ENCODE measurements around the gene ADORA1. TPM values are rescaled to one million over a fixed set of nuclear protein-coding genes. Genes with fewer than 3 reads are reported as not detected.

The ADORA1 gene
- total RNA-seq, 5 donors from 2014 or later (not counting 1 experiment from before 2014, with no cell fraction given) = not detected

GRCh38 chr1:203131548-203132200 lies 4.1 kb downstream of the ADORA1 start:
- DNase-seq = no peak
- H3K36me3 ChIP-seq (ENCODE audit: control insufficient read depth in 2 of 2, extremely low read depth in 1 of 2, insufficient read depth in 1 of 2, low read length in 1 of 2) = no peaks in the 10 kb centered on the region
- WGBS (ENCODE audit: insufficient coverage) = 84% methylated on average over 7 of the region's 9 CpGs
- H3K4me1 ChIP-seq (ENCODE audit: control insufficient read depth in 1 of 2, extremely low read depth in 1 of 2, insufficient read depth in 2 of 2, low read length in 2 of 2) = peaks cover 0 to 15% of the 10 kb centered on the region in 2 experiments
- no peak for ATAC-seq (replicated peaks in 1 of 4)
- Mint-ChIP-seq H3K9me3 (no peaks in the 10 kb centered on the region), H3K4me3 (no peak overlapping the region), H3K4me1 (peaks cover 14 to 20% (median 15%) of the 10 kb centered on the region in 3 donors), H3K27me3 (peaks cover 26 to 41% of the 10 kb centered on the region in 2 donors), H3K27ac (no peak overlapping the region), H3K36me3 (no peaks in the 10 kb centered on the region)
- H3K4me3 ChIP-seq (ENCODE audit: control insufficient read depth in 1 of 2, extremely low read depth in 1 of 2, low read length in 1 of 2) = no peak overlapping the region
- peaks cover 0 to 68% of the 10 kb centered on the region in 2 experiments for H3K27me3 ChIP-seq (replicated peaks in 1 of 2; ENCODE audit: control insufficient read depth in 2 of 2, extremely low read depth in 1 of 2, insufficient read depth in 2 of 2, low read length in 1 of 2)
- POLR2A ChIA-PET = no interaction called here
- CTCF ChIA-PET = no interaction called here
- no peak overlapping the region for H3K27ac ChIP-seq (ENCODE audit: low read length)
- H3K9me3 ChIP-seq = no peaks in the 10 kb centered on the region

DNA sequence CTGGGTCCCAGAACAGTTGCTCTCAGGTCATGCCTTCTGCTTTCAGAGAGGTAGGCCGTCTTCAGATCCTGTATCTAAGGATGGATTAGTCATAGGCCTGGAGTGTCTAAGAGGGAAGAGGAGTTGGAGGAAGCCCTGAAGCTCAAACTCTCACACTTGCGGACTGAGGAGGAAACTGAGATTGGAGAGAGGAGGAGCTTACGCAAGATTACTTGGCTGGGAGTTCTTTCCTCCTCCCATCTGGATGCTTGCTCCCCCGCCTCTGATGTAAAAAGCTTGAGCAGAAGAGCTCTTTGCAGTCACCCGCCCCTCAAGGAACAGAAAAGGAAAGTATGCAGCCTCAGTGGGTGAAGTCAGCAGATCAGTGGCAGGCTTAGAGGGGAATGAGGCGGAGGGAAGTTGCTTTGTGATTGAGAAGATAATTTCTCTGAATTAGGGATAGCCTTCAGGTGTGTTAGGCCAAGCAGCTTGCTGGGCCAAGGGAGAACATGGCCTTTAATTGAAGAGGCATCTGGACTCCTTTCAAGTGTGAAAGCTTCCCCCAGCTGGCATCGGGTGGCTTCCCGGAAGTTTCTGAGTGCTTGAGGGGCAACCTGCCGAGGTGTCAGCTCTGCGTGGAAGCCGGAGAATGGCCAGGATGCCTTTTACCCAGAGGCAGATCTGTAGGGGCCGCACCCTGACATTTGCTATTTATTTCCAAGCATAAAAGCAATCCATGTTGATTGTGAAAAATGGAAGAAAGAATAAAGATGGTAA lies 6.6 kb downstream of the ADORA1 start:
- no peak overlapping the region for H3K27ac ChIP-seq (ENCODE audit: low read length)
- H3K27me3 Mint-ChIP-seq = peaks cover 13 to 22% of the 10 kb centered on the region in 2 donors
- H3K9me3 Mint-ChIP-seq = no peaks in the 10 kb centered on the region
- ChIA-PET CTCF (no interaction called here), POLR2A (no interaction called here)
- no peaks in the 10 kb centered on the region for H3K36me3 ChIP-seq (ENCODE audit: control insufficient read depth in 2 of 2, extremely low read depth in 1 of 2, insufficient read depth in 1 of 2, low read length in 1 of 2)
- no peak overlapping the region for H3K4me3 Mint-ChIP-seq
- ATAC-seq (replicated peaks in 1 of 4) (no peak), DNase-seq (no peak)
- peaks cover 0 to 5% of the 10 kb centered on the region in 2 experiments for H3K4me1 ChIP-seq (ENCODE audit: control insufficient read depth in 1 of 2, extremely low read depth in 1 of 2, insufficient read depth in 2 of 2, low read length in 2 of 2)
- no peak overlapping the region for H3K4me3 ChIP-seq (ENCODE audit: control insufficient read depth in 1 of 2, extremely low read depth in 1 of 2, low read length in 1 of 2)
- H3K36me3 Mint-ChIP-seq = no peaks in the 10 kb centered on the region
- H3K27me3 ChIP-seq (replicated peaks in 1 of 2; ENCODE audit: control insufficient read depth in 2 of 2, extremely low read depth in 1 of 2, insufficient read depth in 2 of 2, low read length in 1 of 2) = peaks cover 0 to 45% of the 10 kb centered on the region in 2 experiments
- WGBS (ENCODE audit: insufficient coverage) = 86% methylated on average over 4 of the region's 12 CpGs
- no peak overlapping the region for H3K27ac Mint-ChIP-seq
- H3K4me1 Mint-ChIP-seq = peaks cover 5 to 6% (median 6%) of the 10 kb centered on the region in 3 donors
- no peaks in the 10 kb centered on the region for H3K9me3 ChIP-seq

DNA sequence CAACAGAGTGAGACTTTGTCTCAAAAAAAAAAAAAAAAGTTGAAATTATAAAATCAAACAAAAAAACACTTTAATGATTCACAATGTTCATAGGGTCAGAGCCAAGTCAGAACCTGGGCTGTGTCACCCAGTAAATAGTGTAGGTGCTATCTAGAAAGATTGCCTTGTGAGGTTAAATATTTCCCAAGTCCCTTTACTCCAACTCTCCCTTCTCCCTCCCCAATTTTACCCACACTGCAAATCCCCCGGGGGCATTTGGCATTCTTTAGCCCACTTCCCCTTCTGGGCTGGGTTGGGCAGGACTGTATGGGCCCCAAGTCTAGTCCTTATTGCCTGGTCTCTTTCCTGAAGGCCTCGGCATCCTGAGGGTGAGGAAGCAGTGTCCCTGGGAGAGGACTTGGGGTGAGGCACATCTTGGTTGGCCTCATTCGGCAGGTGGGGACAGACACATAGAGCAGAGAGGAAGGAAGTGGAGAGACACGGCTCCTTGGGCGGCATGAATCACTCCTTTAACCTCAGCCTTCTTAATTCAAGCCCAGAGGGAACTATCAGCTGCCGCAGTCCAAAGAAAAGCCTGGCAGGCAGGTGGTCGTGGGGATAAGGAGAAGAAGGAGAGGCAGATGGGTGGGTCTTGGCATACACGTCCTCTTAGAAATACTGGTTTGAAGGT lies 8.2 kb downstream of the ADORA1 start:
- Mint-ChIP-seq H3K4me1 (peaks cover 5 to 6% (median 6%) of the 10 kb centered on the region in 3 donors), H3K27ac (no peak overlapping the region), H3K9me3 (no peaks in the 10 kb centered on the region), H3K27me3 (peaks cover 10 to 12% of the 10 kb centered on the region in 2 donors), H3K36me3 (no peaks in the 10 kb centered on the region), H3K4me3 (no peak overlapping the region)
- 14% methylated on average over 2 of the region's 8 CpGs for WGBS (ENCODE audit: insufficient coverage)
- Histone ChIP-seq H3K4me1 (ENCODE audit: control insufficient read depth in 1 of 2, extremely low read depth in 1 of 2, insufficient read depth in 2 of 2, low read length in 2 of 2) (peaks cover 0 to 5% of the 10 kb centered on the region in 2 experiments), H3K4me3 (ENCODE audit: control insufficient read depth in 1 of 2, extremely low read depth in 1 of 2, low read length in 1 of 2) (no peak overlapping the region), H3K27ac (ENCODE audit: low read length) (no peak overlapping the region), H3K27me3 (replicated peaks in 1 of 2; ENCODE audit: control insufficient read depth in 2 of 2, extremely low read depth in 1 of 2, insufficient read depth in 2 of 2, low read length in 1 of 2) (peaks cover 0 to 44% of the 10 kb centered on the region in 2 experiments), H3K9me3 (no peaks in the 10 kb centered on the region), H3K36me3 (ENCODE audit: control insufficient read depth in 2 of 2, extremely low read depth in 1 of 2, insufficient read depth in 1 of 2, low read length in 1 of 2) (no peaks in the 10 kb centered on the region)
- POLR2A ChIA-PET = no interaction called here
- peak in 1 of 4 experiments; percentile 26 for ATAC-seq (replicated peaks in 1 of 4)
- CTCF ChIA-PET = no interaction called here
- DNase-seq = no peak

GRCh38 chr1:203136409-203137042 lies 9.0 kb downstream of the ADORA1 start:
- peaks cover 5 to 6% (median 6%) of the 10 kb centered on the region in 3 donors for H3K4me1 Mint-ChIP-seq
- Histone ChIP-seq H3K4me1 (ENCODE audit: control insufficient read depth in 1 of 2, extremely low read depth in 1 of 2, insufficient read depth in 2 of 2, low read length in 2 of 2) (peaks cover 0 to 5% of the 10 kb centered on the region in 2 experiments), H3K27ac (ENCODE audit: low read length) (no peak overlapping the region), H3K4me3 (ENCODE audit: control insufficient read depth in 1 of 2, extremely low read depth in 1 of 2, low read length in 1 of 2) (no peak overlapping the region), H3K9me3 (no peaks in the 10 kb centered on the region), H3K36me3 (ENCODE audit: control insufficient read depth in 2 of 2, extremely low read depth in 1 of 2, insufficient read depth in 1 of 2, low read length in 1 of 2) (no peaks in the 10 kb centered on the region), H3K27me3 (replicated peaks in 1 of 2; ENCODE audit: control insufficient read depth in 2 of 2, extremely low read depth in 1 of 2, insufficient read depth in 2 of 2, low read length in 1 of 2) (peaks cover 0 to 46% of the 10 kb centered on the region in 2 experiments)
- H3K9me3 Mint-ChIP-seq = no peaks in the 10 kb centered on the region
- H3K27ac Mint-ChIP-seq = no peak overlapping the region
- peaks cover 9 to 12% of the 10 kb centered on the region in 2 donors for H3K27me3 Mint-ChIP-seq
- no CpG with 5 or more reads among the region's 1 CpG for WGBS (ENCODE audit: insufficient coverage)
- no peak overlapping the region for H3K4me3 Mint-ChIP-seq
- no peak for DNase-seq
- no peaks in the 10 kb centered on the region for H3K36me3 Mint-ChIP-seq
- CTCF ChIA-PET = no interaction called here
- POLR2A ChIA-PET = no interaction called here
- no peak for ATAC-seq (replicated peaks in 1 of 4)

DNA sequence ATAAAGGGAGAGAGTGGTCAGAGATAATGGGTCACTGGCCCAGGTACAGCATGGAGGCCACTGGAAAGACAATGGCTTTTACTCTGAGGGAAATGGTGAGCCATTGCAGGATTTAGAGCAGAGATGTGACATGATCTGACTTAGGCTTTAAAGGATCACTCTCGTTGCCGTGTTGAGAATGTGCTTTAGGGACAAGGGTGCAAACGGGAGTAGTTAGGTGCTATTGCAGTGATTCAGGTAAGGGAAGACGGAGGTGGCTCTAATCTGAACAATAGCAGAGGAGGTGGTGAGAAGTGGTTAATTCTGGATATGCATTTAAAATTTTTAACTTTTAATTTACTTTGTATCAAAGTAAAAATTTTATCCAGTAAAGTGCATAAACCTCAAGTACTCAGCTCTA lies 9.8 kb downstream of the ADORA1 start:
- Histone ChIP-seq H3K9me3 (no peaks in the 10 kb centered on the region), H3K36me3 (ENCODE audit: control insufficient read depth in 2 of 2, extremely low read depth in 1 of 2, insufficient read depth in 1 of 2, low read length in 1 of 2) (no peaks in the 10 kb centered on the region), H3K27me3 (replicated peaks in 1 of 2; ENCODE audit: control insufficient read depth in 2 of 2, extremely low read depth in 1 of 2, insufficient read depth in 2 of 2, low read length in 1 of 2) (peaks cover 0 to 40% of the 10 kb centered on the region in 2 experiments), H3K4me3 (ENCODE audit: control insufficient read depth in 1 of 2, extremely low read depth in 1 of 2, low read length in 1 of 2) (no peak overlapping the region), H3K27ac (ENCODE audit: low read length) (no peak overlapping the region), H3K4me1 (ENCODE audit: control insufficient read depth in 1 of 2, extremely low read depth in 1 of 2, insufficient read depth in 2 of 2, low read length in 2 of 2) (peaks cover 0 to 5% of the 10 kb centered on the region in 2 experiments)
- WGBS (ENCODE audit: insufficient coverage) = 83% methylated on average over 3 of the region's 4 CpGs
- ATAC-seq (replicated peaks in 1 of 4) (no peak), DNase-seq (no peak)
- H3K4me1 Mint-ChIP-seq = peaks cover 5 to 6% (median 6%) of the 10 kb centered on the region in 3 donors
- no peaks in the 10 kb centered on the region for H3K36me3 Mint-ChIP-seq
- no peaks in the 10 kb centered on the region for H3K9me3 Mint-ChIP-seq
- H3K4me3 Mint-ChIP-seq = no peak overlapping the region
- H3K27ac Mint-ChIP-seq = no peak overlapping the region
- peaks cover 7 to 10% of the 10 kb centered on the region in 2 donors for H3K27me3 Mint-ChIP-seq
- ChIA-PET POLR2A (no interaction called here), CTCF (no interaction called here)

- H3K4me3 Mint-ChIP-seq = no peak overlapping the region
- no peak overlapping the region for H3K27ac Mint-ChIP-seq
- H3K27me3 Mint-ChIP-seq = peaks cover 7 to 10% of the 10 kb centered on the region in 2 donors
- Histone ChIP-seq H3K27me3 (replicated peaks in 1 of 2; ENCODE audit: control insufficient read depth in 2 of 2, extremely low read depth in 1 of 2, insufficient read depth in 2 of 2, low read length in 1 of 2) (peaks cover 0 to 40% of the 10 kb centered on the region in 2 experiments), H3K4me3 (ENCODE audit: control insufficient read depth in 1 of 2, extremely low read depth in 1 of 2, low read length in 1 of 2) (no peak overlapping the region), H3K36me3 (ENCODE audit: control insufficient read depth in 2 of 2, extremely low read depth in 1 of 2, insufficient read depth in 1 of 2, low read length in 1 of 2) (no peaks in the 10 kb centered on the region), H3K4me1 (ENCODE audit: control insufficient read depth in 1 of 2, extremely low read depth in 1 of 2, insufficient read depth in 2 of 2, low read length in 2 of 2) (peaks cover 0 to 5% of the 10 kb centered on the region in 2 experiments), H3K9me3 (no peaks in the 10 kb centered on the region), H3K27ac (ENCODE audit: low read length) (no peak overlapping the region)
- ATAC-seq (replicated peaks in 1 of 4) (no peak), DNase-seq (no peak)
- H3K4me1 Mint-ChIP-seq = peaks cover 5 to 6% (median 6%) of the 10 kb centered on the region in 3 donors
- ChIA-PET CTCF (no interaction called here), POLR2A (no interaction called here)
- H3K36me3 Mint-ChIP-seq = no peaks in the 10 kb centered on the region
- WGBS (ENCODE audit: insufficient coverage) = 75% methylated on average over 3 of the region's 3 CpGs
- H3K9me3 Mint-ChIP-seq = no peaks in the 10 kb centered on the region
Measured at GRCh38 chr1:203138066-203138465, 10.5 kb downstream of the ADORA1 start.

Data from T-cell (primary cell).